GM10266 (cell line): ENCODE measurements around the gene CAPN12.
A peak's percentile ranks its signal among the peaks of the same experiment; 100 is the strongest.

Source experiments
- DNase-seq: peaks from one replicate; pipeline ENCODE4 v3.0.0; 2012; ENCODE audit errors: extremely low spot score
- CTCF ChIP-seq: IDR thresholded peaks from 2 replicates; pipeline ENCODE4 v1.5.1; 2012; ENCODE audit warnings: mild to moderate bottlenecking, low read depth; ENCODE audit not compliant: control insufficient read depth, insufficient read depth; ENCODE audit errors: missing control alignments

CAPN12 gene

GRCh38 chr19:38697641-38698071 lies 46.6 kb downstream of the CAPN12 start:
- TF ChIP-seq CTCF = no peak
- no peak for DNase-seq

- TF ChIP-seq CTCF = no peak
Observed at GRCh38 chr19:38697197-38697596, 47.1 kb downstream of the CAPN12 start.

DNA sequence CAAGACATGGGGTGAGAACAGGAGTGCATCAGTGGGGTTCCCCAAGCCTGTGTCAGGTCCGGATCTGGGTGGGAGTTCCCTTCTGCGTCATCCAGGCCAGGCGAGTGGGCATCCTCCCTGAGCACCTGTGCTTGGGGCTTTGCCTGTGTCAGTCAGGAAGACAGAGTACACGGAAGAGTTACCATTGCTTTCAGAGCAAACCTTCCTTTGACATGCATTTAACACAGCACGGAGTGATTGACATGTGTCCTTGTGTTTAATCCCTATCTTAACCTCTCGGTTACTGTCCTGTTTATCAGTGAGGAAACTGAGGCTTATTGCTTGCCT lies 47.6 kb downstream of the CAPN12 start:
- no peak for DNase-seq
- TF ChIP-seq CTCF = no peak

More at GRCh38 chr19:38697197-38697596, 47.1 kb downstream of the CAPN12 start:
- DNase-seq = no peak

DNA sequence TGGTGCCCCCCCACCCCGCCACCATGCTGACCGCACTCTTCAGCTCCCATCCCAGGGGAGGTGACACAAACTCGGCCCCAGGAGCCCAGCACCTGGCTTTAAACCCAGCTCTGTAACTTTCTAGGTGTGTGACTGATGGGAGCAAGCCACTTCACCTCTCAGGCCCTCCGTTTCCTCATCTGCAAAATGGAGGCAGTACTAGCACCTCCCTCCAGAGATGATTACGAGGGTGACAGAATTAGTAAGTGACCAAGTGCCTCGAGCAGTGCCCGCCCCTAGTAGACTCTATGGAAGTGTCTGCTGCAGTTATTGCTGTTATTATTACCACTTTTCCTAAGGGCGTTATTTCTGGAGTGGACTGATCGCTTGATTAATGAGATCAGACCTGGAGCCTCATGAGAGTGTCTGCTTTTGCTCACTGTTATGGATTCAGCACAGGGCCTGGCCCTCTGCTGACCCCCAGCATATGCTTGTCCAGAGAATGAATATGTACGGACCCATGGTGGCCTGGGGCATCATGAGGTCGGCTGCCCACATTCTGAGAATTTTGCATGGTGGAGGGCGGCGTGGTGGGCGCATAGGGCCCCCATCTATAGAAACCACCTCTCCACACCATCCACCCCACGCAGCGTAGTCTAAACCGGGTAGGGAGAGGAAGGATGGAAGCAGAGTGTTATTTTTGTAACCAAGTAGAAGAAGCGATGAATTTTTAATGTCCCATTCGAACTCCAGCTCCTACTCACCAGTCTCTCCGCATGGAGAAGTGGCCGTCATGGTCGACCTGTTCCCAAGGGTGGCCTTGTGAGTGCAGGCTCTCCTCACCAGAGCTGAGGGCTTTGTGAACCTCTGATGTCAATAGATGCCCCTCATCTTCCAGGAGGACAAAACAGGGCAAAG lies 48.2 kb downstream of the CAPN12 start:
- DNase-seq = no peak
- no peak for TF ChIP-seq CTCF

DNA sequence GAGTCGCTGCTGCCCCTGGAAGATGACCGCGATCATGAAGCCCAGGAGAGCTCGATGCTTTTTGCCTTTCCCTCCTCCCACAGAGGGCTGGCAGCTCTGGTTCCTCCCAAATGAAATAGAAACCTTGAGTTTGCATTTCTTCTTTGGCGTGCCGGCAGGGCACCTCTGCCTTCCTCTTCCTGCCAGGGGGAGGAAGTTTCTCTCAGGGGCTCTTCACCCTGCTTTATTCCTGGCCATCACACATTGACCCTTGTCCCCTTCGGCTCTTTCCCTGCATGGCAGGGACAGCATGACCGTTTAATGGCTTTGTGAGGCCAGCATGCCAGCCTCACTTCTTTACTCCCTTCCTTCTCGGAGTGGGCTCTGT lies 49.0 kb downstream of the CAPN12 start:
- no peak for TF ChIP-seq CTCF
- DNase-seq = no peak

GRCh38 chr19:38693380-38694223 lies 50.7 kb downstream of the CAPN12 start:
- peak; percentile 62 for DNase-seq

More at GRCh38 chr19:38693380-38694223, 50.7 kb downstream of the CAPN12 start:
- no peak for TF ChIP-seq CTCF
